ENCODE measurements around the gene NAMPT. TPM values are rescaled to one million over a fixed set of nuclear protein-coding genes. Genes with fewer than 3 reads are reported as not detected.
A peak's percentile ranks its signal among the peaks of the same experiment; 100 is the strongest.

Gene NAMPT
- total RNA-seq = 100 to 1,000 TPM; 790 to 812 TPM

GRCh38 chr7:106284714-106285050 lies at the start of gene NAMPT:
NAMPT (minus strand) TSS chr7:106284983; CDS start chr7:106284884, 99 bp downstream.
- DNase-seq (no peak), ATAC-seq (no peak)
- peaks cover 50% of the 10 kb centered on the region for H3K36me3 Mint-ChIP-seq (ENCODE audit: low read depth)
- peak within 1 kb of the TSS; percentile 88 for H3K4me3 Mint-ChIP-seq
- H3K27ac Mint-ChIP-seq = peak within 1 kb of the TSS; percentile 99
- ChIA-PET CTCF (interaction anchor here (0.6 to 2.3 kb wide), 7 partner anchors 15 to 178 kb away, joined by 3 to 11 read pairs (median 3); no protein-coding TSS in a partner anchor), POLR2A (interaction anchor here (0.6 to 5.0 kb wide), 32 partner anchors 9 to 884 kb away, joined by 3 to 111 read pairs (median 4); partner anchors contain the start of genes CCDC71L and HBP1)
- H3K27me3 Mint-ChIP-seq = no peaks in the 10 kb centered on the region
- TF ChIP-seq, protein P1, sequence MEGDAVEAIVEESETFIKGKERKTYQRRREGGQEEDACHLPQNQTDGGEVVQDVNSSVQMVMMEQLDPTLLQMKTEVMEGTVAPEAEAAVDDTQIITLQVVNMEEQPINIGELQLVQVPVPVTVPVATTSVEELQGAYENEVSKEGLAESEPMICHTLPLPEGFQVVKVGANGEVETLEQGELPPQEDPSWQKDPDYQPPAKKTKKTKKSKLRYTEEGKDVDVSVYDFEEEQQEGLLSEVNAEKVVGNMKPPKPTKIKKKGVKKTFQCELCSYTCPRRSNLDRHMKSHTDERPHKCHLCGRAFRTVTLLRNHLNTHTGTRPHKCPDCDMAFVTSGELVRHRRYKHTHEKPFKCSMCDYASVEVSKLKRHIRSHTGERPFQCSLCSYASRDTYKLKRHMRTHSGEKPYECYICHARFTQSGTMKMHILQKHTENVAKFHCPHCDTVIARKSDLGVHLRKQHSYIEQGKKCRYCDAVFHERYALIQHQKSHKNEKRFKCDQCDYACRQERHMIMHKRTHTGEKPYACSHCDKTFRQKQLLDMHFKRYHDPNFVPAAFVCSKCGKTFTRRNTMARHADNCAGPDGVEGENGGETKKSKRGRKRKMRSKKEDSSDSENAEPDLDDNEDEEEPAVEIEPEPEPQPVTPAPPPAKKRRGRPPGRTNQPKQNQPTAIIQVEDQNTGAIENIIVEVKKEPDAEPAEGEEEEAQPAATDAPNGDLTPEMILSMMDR (IDR thresholded peaks at IDR 0.05) = no peak
- intact Hi-C loops (cut with micrococcal nuclease) = loop anchor here (5.0 kb wide), 2 partner anchors 143 to 198 kb away; no protein-coding TSS in a partner anchor
- peaks cover 2% of the 10 kb centered on the region for H3K9me3 Mint-ChIP-seq
- H3K4me1 Mint-ChIP-seq (ENCODE audit: low read depth) = peaks cover 36% of the 10 kb centered on the region

- DNase-seq (no peak), ATAC-seq (no peak)
- Mint-ChIP-seq H3K4me3 (no peak overlapping the region), H3K4me1 (ENCODE audit: low read depth) (peaks cover 19% of the 10 kb centered on the region), H3K9me3 (peaks cover 4% of the 10 kb centered on the region), H3K27ac (no peak overlapping the region), H3K27me3 (peaks cover 18% of the 10 kb centered on the region), H3K36me3 (ENCODE audit: low read depth) (peaks cover 4% of the 10 kb centered on the region)
- TF ChIP-seq, protein P1 (IDR thresholded peaks at IDR 0.05) = no peak
- POLR2A ChIA-PET = interaction anchor here (1.1 to 1.4 kb wide), 2 partner anchors 14 to 47 kb away, joined by 3 to 5 read pairs; partner anchors contain the start of gene NAMPT
- intact Hi-C loops (cut with micrococcal nuclease) = no loop called here
- CTCF ChIA-PET = interaction anchor here (1.0 to 1.5 kb wide), 4 partner anchors 11 to 404 kb away, joined by 3 to 4 read pairs (median 4); no protein-coding TSS in a partner anchor
Measured at GRCh38 chr7:106332201-106332600, 47.4 kb upstream of the NAMPT start.

DNA sequence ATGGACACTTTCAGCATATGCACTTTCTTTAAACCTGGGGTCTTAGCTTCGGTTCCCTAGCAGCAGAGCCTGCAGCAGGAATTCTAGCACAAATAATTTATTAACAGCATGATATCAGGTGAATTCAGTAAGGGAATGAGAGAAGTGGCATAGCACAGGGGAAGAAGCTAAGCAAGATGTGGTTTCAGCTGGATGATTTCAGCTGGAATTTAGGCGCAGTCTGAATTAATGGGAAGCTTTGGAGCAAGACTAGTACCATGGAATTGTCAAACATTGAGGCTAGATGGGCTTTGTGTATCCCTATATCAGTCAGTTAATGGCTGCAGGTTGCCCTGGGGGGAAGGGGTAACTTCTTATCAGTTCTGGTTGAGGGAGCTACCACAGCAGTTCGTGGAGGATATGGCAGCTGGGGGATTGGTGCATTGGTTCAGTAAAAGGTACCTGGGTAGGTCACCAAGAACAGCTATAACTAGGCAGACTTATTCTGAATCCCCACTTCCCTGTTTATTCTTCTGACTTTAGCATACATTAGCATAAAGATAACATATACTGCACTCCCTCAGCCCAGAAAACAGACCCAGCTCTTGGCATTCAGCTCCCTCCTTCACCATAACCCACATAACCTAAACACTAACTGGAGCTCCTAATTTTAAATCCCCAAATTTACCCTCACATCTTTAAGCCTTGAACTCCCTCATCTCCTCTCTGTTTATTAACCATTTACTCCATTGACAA lies 46.8 kb upstream of the NAMPT start:
- ChIA-PET POLR2A (interaction anchor here (1.1 to 1.4 kb wide), 3 partner anchors 14 to 47 kb away, joined by 3 to 5 read pairs (median 4); partner anchors contain the start of gene NAMPT), CTCF (interaction anchor here (1.0 to 1.5 kb wide), 4 partner anchors 12 to 405 kb away, joined by 3 to 4 read pairs (median 4); no protein-coding TSS in a partner anchor)
- TF ChIP-seq, protein P1 (IDR thresholded peaks at IDR 0.05) = no peak
- H3K27ac Mint-ChIP-seq = no peak overlapping the region
- H3K9me3 Mint-ChIP-seq = no peaks in the 10 kb centered on the region
- ATAC-seq = no peak
- intact Hi-C loops (cut with micrococcal nuclease) = no loop called here
- peaks cover 16% of the 10 kb centered on the region for H3K27me3 Mint-ChIP-seq
- H3K36me3 Mint-ChIP-seq (ENCODE audit: low read depth) = no peaks in the 10 kb centered on the region
- no peak for DNase-seq
- peaks cover 19% of the 10 kb centered on the region for H3K4me1 Mint-ChIP-seq (ENCODE audit: low read depth)
- H3K4me3 Mint-ChIP-seq = no peak overlapping the region

DNA sequence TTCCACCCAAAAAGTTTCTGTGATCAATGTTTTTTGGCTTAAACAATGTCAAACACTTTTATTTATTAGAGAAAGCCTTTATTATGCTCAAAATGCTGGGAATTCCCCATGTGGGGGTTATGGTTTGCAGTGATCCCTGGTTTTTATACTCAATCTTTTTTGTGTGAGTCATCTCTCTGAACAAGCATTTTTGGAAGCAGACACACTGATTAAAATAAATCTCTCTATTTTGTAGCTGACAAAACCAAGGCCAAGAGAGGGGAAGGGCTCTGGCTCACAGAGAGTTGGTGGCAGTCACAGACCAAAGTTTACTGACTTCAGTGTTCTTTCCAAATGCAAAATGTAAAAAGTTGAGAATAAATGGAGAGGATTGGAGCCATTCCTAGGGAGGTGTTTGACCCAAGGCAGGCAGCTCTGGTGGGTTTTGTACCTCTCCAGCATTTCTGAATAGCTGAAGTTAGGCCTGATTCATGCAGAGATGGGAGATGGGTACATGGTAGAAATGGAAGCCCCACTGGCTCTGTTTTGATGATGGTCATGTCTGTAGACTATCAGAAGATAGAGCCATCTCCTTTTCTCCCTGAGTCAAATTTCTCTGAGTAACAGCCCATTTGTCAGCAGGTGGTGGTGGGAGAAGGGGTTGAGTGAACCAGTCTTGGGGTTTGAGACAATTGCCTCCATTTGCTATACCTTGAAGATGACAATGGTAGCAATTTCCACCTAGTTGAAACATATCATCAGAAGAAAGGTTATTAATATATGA lies 45.4 kb upstream of the NAMPT start:
- ATAC-seq (peak; percentile 58), DNase-seq (peak; percentile 27)
- no peak overlapping the region for H3K4me3 Mint-ChIP-seq
- peaks cover 19% of the 10 kb centered on the region for H3K4me1 Mint-ChIP-seq (ENCODE audit: low read depth)
- CTCF ChIA-PET = interaction anchor here (0.7 to 1.0 kb wide), 2 partner anchors 10 to 30 kb away, joined by 3 read pairs; no protein-coding TSS in a partner anchor
- H3K9me3 Mint-ChIP-seq = no peaks in the 10 kb centered on the region
- POLR2A ChIA-PET = interaction anchor here (0.6 to 1.0 kb wide), 5 partner anchors 12 to 1191 kb away, joined by 3 read pairs; no protein-coding TSS in a partner anchor
- peak overlapping the region; percentile 41 for H3K27ac Mint-ChIP-seq
- intact Hi-C loops (cut with micrococcal nuclease) = no loop called here
- H3K36me3 Mint-ChIP-seq (ENCODE audit: low read depth) = no peaks in the 10 kb centered on the region
- H3K27me3 Mint-ChIP-seq = peaks cover 15% of the 10 kb centered on the region
- TF ChIP-seq, protein P1 (IDR thresholded peaks at IDR 0.05) = no peak
